Nephron progenitor cell (in vitro differentiated cells): ENCODE measurements around the gene SULT2B1.

Experiments
- DNase-seq: peaks from one replicate; pipeline ENCODE4 v3.0.0; 2021
- H3K27ac Mint-ChIP-seq: 2 replicates; pipeline ENCODE4 v1.8.0; 2021; ENCODE audit warnings: mild to moderate bottlenecking, moderate library complexity, mixed read lengths
- H3K27me3 Mint-ChIP-seq: 2 replicates; pipeline ENCODE4 v1.8.0; 2021; ENCODE audit warnings: mild to moderate bottlenecking, low read depth, mixed read lengths; ENCODE audit not compliant: poor library complexity
- H3K36me3 Mint-ChIP-seq: 2 replicates; pipeline ENCODE4 v1.8.0; 2021; ENCODE audit warnings: low read depth, mixed read lengths
- H3K4me1 Mint-ChIP-seq: 2 replicates; pipeline ENCODE4 v1.8.0; 2021; ENCODE audit warnings: mixed read lengths
- H3K4me3 Mint-ChIP-seq: 2 replicates; pipeline ENCODE4 v1.8.0; 2021; ENCODE audit warnings: mild to moderate bottlenecking, moderate library complexity, mixed read lengths
- H3K9me3 Mint-ChIP-seq: 2 replicates; pipeline ENCODE4 v1.8.0; 2021; ENCODE audit warnings: mild to moderate bottlenecking, moderate library complexity, mixed read lengths
- CTCF ChIP-seq: fragments of 200-600 bp; sonication (generic); IDR thresholded peaks from 2 replicates; pipeline ENCODE4 v1.5.0; 2021; ENCODE audit warnings: antibody characterized with exemption

The SULT2B1 gene

DNA sequence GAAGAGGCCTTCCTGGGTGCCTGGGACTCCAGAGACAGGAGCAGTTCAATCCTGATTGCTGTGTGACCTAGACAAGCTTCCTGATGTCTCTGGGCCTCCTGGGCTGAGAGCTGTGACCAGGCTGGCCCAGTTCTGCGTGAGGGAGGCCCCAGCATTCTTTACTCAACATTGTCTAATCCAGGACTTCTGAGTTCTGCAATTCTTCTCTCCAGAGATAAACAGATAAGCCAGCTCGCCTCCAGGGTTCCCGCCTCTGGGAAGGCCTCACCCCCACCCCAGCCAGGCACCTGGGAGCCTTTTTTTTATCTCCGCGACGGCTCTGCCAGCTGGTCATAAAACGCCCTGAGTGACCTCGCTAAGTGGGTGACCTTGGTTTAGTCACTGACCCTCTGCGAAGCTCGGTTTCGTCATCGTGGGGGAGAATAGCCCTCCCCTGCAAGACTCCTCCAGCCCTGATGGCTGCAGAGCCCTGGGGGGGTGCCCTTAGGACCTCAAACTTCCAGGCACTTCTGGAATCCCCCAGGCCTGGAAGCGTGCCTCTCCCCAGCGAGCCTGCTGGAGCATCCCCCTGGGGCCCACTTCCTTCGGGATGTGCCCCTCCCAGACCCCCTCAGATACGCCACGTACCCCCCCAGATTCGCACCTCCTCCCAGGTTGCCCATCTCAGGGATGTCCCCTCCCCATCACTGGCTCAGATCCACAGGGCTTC is 1.9 kb downstream of the SULT2B1 start:
- Mint-ChIP-seq H3K36me3 (no peaks in the 10 kb centered on the region), H3K27ac (no peak overlapping the region), H3K4me3 (no peak overlapping the region), H3K9me3 (no peaks in the 10 kb centered on the region), H3K4me1 (peaks cover 39% of the 10 kb centered on the region), H3K27me3 (peaks cover 11% of the 10 kb centered on the region)
- no peak for TF ChIP-seq CTCF
- DNase-seq, result peak; percentile 42

- H3K36me3 Mint-ChIP-seq, result no peaks in the 10 kb centered on the region
- H3K27ac Mint-ChIP-seq, result no peak overlapping the region
Measured at GRCh38 chr19:48554385-48555091, 2.6 kb downstream of the SULT2B1 start.

GRCh38 chr19:48556163-48556562 is 4.2 kb downstream of the SULT2B1 start:
- Mint-ChIP-seq H3K27me3 (peaks cover 14% of the 10 kb centered on the region), H3K4me1 (peaks cover 43% of the 10 kb centered on the region), H3K9me3 (no peaks in the 10 kb centered on the region), H3K36me3 (no peaks in the 10 kb centered on the region), H3K4me3 (no peak overlapping the region), H3K27ac (peak overlapping the region; percentile 77)
- TF ChIP-seq CTCF, result no peak
- DNase-seq, result no peak

More at GRCh38 chr19:48554385-48555091, 2.6 kb downstream of the SULT2B1 start:
- no peaks in the 10 kb centered on the region for H3K9me3 Mint-ChIP-seq
- peak; percentile 34 for DNase-seq
- H3K4me3 Mint-ChIP-seq, result no peak overlapping the region
- peaks cover 13% of the 10 kb centered on the region for H3K27me3 Mint-ChIP-seq
- peaks cover 43% of the 10 kb centered on the region for H3K4me1 Mint-ChIP-seq
- TF ChIP-seq CTCF, result no peak

GRCh38 chr19:48556825-48557224 is 4.9 kb downstream of the SULT2B1 start:
- TF ChIP-seq CTCF, result no peak
- no peak for DNase-seq
- Mint-ChIP-seq H3K4me3 (no peak overlapping the region), H3K9me3 (no peaks in the 10 kb centered on the region), H3K36me3 (no peaks in the 10 kb centered on the region), H3K27me3 (peaks cover 10% of the 10 kb centered on the region), H3K4me1 (peaks cover 43% of the 10 kb centered on the region), H3K27ac (no peak overlapping the region)

DNA sequence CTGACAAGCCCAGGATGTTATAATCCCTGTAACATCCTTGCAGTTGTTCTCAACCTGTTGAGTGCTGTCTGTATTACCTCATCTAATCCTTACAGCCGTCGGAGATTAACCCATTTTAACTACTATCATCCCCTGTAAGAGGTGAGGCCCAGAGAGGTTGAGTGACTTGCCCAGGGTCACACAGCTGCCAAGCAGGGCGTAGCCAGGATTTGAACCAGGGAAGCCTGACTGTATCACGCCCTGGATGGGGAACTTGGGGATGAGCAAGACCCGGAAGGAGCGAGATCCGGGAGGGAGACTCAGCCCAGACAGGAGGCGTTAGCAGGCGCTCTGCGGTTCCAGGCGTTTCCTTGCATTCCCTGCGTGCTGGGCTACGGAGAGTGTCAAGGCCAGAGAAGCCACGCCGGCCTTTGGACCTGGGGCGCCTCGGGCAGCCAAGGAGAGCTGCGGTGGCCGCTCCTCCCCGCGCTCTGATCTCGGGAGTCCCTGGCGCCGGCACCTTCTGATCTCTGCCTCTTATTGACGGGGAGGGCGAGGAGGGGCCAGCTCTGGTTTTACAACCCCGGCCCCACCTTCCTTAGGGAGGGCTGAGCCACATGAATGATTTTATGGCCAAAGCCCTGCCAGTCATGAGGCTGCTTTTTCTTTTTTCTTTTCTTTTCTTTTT is 6.2 kb downstream of the SULT2B1 start:
- no peaks in the 10 kb centered on the region for H3K9me3 Mint-ChIP-seq
- no peak for TF ChIP-seq CTCF
- H3K27ac Mint-ChIP-seq, result no peak overlapping the region
- peak overlapping the region; percentile 52 for H3K4me3 Mint-ChIP-seq
- H3K36me3 Mint-ChIP-seq, result no peaks in the 10 kb centered on the region
- peaks cover 44% of the 10 kb centered on the region for H3K4me1 Mint-ChIP-seq
- peaks cover 10% of the 10 kb centered on the region for H3K27me3 Mint-ChIP-seq
- DNase-seq, result peak; percentile 79
